Measurements from ENCODE around the gene CAMK1.
A peak's percentile ranks its signal among the peaks of the same experiment; 100 is the strongest.
"Not testable (repeated sequence)": the region's sequence is repeated elsewhere in the genome, so short reads cannot be mapped to it uniquely, and the experiment has no call there.

Gene CAMK1

GRCh38 chr3:9792405-9793160 lies 22.8 kb upstream of the CAMK1 start, which contains the start of the genes ARPC4 and TADA3:
Gene ARPC4, plus strand, starts transcription at chr3:9793082. Its CDS starts 40 bp downstream, at chr3:9793122.
Gene TADA3, minus strand, starts transcription at chr3:9792473. Its CDS starts 1,007 bp downstream, at chr3:9791466.
- DNase-seq: peak; percentile 89

GRCh38 chr3:9791790-9792404 lies 22.1 kb upstream of the CAMK1 start:
- DNase-seq: no peak

- no peak for DNase-seq
Measured at GRCh38 chr3:9791127-9791526, 21.4 kb upstream of the CAMK1 start.

- no peak for DNase-seq
Measured at GRCh38 chr3:9787714-9788113, 18.0 kb upstream of the CAMK1 start.

- no peak for DNase-seq
Measured at GRCh38 chr3:9786825-9787669, 17.3 kb upstream of the CAMK1 start.

- no peak for DNase-seq
Measured at GRCh38 chr3:9786209-9786739, 16.5 kb upstream of the CAMK1 start.

GRCh38 chr3:9785602-9786001 lies 15.9 kb upstream of the CAMK1 start:
- no peak for DNase-seq

GRCh38 chr3:9784965-9785364 lies 15.2 kb upstream of the CAMK1 start:
- no peak for DNase-seq

- no peak for DNase-seq
Measured at GRCh38 chr3:9783954-9784353, 14.2 kb upstream of the CAMK1 start.

- DNase-seq: no peak
Measured at GRCh38 chr3:9782770-9783169, 13.0 kb upstream of the CAMK1 start.

GRCh38 chr3:9781978-9782603 lies 12.3 kb upstream of the CAMK1 start:
- no peak for DNase-seq

GRCh38 chr3:9781551-9781950 lies 11.8 kb upstream of the CAMK1 start:
- DNase-seq: no peak

GRCh38 chr3:9780910-9781309 lies 11.2 kb upstream of the CAMK1 start:
- no peak for DNase-seq

- DNase-seq: no peak
Measured at GRCh38 chr3:9780458-9780812, 10.7 kb upstream of the CAMK1 start.

- DNase-seq: peak; percentile 31
Measured at GRCh38 chr3:9779721-9780457, 10.1 kb upstream of the CAMK1 start.

- DNase-seq: no peak
Measured at GRCh38 chr3:9779075-9779593, 9.4 kb upstream of the CAMK1 start.

- peak; percentile 76 for DNase-seq
Measured at GRCh38 chr3:9778143-9779074, 8.7 kb upstream of the CAMK1 start.

GRCh38 chr3:9777694-9778021 lies 7.9 kb upstream of the CAMK1 start:
- no peak for DNase-seq

- no peak for DNase-seq
Measured at GRCh38 chr3:9776896-9777693, 7.3 kb upstream of the CAMK1 start.

GRCh38 chr3:9771007-9771406 lies 1.3 kb upstream of the CAMK1 start:
- DNase-seq: not testable (repeated sequence)
